HG03196 (cell line): ENCODE measurements around the gene CAMK2A.

Source experiments
- ATAC-seq: cut with Tn5 transposase; IDR thresholded peaks from one replicate; pipeline ENCODE4 v1.9.1; 2021; ENCODE audit not compliant: unreplicated experiment

The CAMK2A gene

DNA sequence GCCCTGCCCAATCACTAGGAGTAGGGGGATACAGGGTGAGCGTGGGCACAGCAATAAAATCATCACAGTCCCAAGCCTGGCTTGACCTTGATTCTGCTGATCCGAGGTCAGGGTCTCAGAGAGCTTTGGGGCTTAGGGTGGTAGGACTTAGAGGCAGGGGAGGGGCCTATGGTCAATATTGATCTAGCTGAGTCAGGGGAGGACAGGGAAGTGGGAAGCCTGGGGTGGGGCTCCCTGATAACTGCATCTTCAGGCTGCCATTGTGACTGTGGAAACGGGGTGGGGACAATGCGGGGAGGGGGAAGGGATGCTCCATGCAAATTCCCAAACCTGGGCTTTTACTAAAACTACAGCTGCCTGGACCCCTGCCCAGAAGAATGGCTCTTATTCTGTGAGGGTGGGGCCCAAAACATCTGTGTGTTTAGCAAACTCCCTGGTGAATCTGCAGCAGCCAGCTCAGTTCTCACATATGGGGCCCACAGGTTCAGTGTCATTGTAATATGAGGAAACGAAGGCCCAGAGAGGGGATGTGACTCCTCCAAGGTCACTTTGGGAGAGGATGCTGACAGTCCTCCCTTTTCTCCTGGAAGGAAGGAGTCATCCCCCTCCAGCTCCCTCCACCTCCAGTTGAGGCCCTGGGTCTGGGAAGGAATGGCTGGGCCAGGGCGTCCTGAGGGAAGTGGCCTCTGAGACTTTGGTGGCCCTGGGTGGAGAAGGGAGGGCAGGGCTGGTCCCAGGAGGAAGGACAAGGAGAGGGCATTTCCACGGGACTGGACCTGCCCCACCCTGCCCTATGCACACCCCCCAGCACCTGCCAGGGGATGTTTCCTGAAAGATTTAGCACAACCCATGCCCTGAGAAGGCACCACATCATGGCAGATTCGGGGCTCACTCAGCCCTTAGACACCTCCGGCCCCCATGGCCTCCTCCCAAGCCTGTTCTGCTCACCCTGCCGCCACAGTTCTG, 73.3 kb downstream of the CAMK2A start:
- no peak for ATAC-seq

GRCh38 chr5:150214289-150214688, 75.3 kb downstream of the CAMK2A start:
- no peak for ATAC-seq

DNA sequence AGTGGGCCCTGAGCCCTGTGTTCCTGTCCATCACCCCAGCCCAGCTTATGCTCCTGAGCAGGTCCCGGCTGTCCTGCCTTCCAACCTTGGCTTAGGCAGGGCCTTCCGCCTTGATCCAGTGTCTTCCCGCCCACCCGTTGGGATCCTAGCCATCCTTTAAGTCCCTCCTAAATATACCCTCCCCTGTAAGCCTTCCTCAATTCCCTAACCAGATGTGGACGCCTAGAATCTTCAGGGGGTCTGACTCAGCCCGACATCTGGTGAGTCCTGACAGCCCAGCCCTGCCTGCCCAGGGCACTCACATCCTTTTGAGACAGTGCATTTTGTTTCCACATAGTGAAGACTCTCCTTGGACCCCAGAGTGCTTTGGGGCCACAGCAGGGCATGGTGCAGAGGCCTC, 76.0 kb downstream of the CAMK2A start:
- ATAC-seq: no peak

DNA sequence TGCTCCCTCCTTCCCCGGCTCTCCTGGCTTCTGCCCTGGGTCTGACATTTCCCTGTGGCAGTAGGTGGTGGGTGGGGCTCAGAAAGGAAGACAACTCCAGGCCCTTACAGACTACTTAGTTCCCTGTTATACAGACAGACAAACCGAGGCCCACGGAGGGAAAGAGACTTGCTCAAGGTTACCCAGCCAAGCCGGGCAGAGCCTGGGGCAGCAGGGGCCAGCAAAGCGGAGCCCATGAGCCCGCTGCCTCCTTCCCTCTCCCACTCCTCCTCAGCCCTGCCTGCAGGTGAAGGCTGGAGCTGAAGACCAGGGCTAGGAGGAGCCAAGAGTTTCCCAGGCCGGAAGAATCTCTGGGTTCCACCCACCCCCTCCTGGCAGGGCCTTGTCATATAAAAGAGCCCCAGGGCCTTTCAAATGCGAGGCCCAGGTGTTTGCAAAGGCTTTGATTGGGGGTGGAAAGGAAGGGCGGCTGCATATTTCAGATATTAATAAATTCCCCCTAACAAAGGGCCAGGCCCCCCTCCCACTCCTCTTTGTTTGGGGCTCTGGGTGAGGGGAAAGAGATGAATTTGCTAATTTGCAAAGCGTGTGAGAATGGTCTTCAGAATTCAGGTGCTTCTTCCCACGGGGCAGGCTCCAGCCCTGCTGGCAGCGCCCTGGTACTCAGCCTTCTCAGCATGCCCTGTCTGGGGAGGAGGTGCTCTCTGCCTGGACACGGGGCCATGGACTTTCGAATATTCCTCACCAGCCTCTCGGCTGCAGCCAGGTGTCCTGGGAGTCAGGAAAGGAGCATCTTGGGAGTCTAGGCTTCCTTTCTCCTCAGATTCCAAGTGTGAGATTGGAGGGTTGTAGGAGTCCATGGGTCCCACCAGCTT, 78.2 kb downstream of the CAMK2A start:
- ATAC-seq: no peak

DNA sequence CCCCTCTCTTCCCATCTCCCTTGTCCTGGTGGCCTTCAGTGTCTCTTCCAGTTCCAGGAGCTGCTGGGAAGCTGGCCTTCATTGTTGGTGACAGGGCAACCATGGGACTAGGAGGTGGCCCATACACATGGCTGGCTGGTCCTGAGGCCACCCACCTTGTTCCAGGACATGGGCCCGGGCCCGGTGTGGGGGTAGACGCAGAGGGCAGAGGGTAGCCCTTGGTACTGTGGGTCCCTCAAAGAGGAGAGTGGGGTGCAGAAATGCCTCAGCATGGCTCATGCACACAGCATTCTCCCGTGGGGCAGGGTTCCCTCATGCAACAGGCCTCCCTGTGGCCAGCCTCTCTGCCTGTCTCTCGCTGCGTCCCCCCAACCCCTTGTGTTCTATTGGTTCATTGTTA, 78.9 kb downstream of the CAMK2A start:
- ATAC-seq: no peak

GRCh38 chr5:150209099-150209635, 80.4 kb downstream of the CAMK2A start:
- no peak for ATAC-seq

DNA sequence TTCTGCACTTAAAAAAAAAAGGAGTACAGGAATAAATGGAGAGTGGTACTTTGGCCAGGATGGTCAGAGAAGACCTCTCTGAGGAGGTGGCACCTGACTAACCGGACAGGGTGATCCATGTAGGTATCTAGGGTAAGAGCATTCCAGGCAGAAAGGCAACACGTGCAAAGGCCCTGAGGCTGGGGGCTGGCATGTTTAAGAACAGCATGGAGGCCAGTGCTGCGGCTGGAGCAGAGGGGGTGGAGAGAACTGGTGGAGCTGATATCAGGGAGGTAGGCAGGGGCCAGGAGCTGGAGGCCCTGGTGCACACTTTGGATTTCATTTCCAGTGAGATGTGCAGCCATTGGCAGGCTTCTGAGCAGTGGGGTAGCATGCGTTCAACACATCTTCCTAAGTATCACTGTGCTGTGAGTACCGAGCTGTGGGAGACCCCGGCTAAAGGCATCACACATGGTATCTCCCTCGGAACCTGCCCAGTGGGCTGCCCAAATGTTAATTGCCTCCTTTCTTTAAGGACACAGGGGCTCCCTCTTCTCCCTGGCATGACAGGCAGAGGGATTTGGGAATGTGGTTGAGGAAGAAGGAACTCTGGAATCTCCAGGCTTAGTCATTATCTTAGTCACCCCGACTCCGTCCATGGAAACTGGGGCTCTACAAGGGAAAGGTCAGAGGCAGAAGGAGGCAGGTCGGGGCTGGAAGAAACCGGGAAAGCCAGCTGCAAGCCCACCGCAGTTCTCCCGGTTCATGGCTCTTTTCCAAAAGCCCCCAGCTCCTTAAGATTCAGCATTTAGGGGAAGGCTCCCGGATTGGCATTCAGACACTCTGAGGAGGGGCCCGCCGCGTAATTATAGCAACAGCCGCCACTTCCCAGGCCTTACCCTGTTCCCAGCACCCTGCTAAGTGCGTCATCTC, 81.1 kb downstream of the CAMK2A start:
- no peak for ATAC-seq

GRCh38 chr5:150206779-150207115, 82.8 kb downstream of the CAMK2A start:
- ATAC-seq: no peak

DNA sequence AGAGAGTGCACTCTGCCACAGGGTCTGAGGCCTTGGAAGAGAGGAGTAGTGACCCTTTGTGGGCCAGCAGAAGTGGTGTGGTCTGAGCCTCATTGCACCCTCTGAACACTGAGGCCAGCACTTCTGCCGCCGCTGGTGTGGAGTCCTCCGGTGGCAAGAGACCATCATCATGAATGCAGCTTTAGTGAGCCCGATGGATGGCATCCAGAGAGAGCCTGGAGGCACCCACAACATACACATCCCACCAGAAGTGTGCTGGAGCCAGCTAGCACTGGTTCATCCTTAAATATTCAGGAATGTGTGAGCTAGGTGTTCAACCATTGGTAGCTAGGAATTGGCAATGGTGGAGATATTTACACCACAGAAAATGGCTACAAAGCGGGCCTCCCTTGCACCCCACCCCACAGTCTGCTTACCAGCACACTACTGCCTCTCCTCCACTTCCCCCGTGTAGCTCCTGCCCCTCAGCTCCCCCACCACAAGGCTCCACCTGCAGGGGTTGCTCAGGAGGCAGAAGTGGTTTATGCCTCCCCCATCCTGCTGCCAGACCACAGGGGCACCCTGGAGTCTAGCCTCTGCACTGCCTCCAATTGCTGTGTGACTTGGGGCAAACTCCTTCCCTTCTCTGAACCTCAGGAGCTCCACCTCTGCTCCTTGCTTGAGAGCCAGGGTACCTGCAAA, 83.3 kb downstream of the CAMK2A start:
- no peak for ATAC-seq

DNA sequence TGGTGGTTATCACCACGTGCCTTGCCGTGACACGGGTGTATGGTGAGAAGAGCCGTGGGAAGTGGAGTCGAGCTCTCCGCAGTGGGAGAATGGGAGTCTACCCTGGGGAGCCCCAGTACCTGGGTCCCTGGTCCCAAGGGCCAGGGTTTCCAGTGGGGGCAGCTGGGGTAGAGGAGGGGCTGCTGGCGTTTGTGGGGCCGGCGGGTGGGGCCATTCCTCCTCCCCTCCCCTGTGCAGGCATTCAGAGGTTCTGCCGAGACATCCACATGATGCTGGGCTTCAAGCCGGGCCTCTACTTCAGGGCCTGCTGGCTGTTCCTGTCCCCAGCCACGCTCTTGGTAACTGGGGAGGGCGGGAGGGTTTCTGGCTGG, 85.0 kb downstream of the CAMK2A start:
- no peak for ATAC-seq

DNA sequence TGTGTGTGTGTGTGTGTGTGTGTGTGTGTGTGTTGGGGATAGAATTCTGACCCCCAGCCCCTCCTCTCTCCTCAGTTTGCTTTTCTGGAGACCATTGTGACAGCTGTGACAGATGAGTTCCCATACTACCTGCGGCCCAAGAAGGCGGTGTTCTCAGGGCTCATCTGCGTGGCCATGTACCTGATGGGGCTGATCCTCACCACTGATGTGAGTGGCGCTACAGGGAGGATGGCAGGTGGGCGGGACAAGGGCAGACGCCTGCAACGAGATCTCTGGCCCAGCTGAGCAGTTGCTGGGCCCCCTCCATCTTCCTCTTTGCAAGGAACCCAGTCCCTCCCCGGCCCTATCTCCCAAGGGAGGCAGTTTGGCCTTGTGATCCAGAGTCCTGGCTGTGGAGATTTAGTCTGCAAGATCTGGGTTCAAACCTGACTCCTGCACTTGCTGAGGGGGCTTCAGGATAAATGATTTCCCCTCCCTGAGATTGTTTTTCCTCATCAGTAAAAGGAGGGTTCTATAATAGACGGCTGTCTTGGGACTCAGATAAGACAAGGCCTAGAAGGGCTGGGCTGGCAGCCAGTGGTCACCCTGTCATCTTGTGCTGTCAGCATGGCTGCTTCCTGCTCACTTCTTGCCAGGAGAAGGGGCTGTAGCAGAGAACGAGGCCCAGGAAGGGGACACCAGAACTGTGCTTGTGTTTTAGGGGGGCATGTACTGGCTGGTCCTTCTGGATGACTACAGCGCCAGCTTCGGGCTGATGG, 85.6 kb downstream of the CAMK2A start:
- no peak for ATAC-seq

- no peak for ATAC-seq
Measured at GRCh38 chr5:150202501-150202900, 87.1 kb downstream of the CAMK2A start.

DNA sequence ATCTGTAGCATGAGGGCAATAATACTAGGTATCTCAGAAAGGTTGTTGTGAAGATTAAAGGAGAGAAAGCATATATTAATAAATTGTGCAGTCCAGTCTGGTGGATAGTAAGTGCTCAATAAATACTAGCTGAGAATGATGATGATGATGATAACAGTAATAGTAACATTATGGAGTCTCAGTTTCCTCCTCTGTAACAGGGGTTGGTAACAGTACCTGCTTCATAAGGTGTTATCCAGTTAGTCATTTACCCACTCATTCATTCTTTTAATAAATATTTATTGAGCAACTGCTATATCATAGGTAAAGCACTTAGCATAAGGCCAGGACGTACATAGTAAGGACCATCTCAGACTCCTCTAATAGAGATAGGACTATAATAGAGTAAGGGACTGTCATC, 92.1 kb downstream of the CAMK2A start:
- no peak for ATAC-seq

GRCh38 chr5:150196986-150197385, 92.6 kb downstream of the CAMK2A start:
- ATAC-seq: no peak

DNA sequence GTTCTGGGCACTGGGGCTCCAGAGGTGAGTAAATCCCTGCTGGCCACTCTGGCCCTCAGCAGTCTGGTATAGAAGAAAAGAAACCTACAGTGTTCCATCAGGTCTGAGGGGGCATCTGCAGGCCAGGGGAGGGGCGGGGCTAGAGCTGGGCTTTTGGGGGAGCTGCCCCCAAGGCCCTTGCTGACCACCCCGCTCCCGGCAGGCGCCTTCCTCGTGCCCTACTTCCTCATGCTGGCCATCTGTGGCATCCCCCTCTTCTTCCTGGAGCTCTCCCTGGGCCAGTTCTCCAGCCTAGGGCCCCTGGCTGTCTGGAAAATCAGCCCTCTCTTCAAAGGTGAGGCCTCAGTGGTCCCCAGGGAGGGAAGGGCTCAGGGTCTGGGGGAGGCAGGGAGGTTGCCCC, 93.1 kb downstream of the CAMK2A start:
- no peak for ATAC-seq

DNA sequence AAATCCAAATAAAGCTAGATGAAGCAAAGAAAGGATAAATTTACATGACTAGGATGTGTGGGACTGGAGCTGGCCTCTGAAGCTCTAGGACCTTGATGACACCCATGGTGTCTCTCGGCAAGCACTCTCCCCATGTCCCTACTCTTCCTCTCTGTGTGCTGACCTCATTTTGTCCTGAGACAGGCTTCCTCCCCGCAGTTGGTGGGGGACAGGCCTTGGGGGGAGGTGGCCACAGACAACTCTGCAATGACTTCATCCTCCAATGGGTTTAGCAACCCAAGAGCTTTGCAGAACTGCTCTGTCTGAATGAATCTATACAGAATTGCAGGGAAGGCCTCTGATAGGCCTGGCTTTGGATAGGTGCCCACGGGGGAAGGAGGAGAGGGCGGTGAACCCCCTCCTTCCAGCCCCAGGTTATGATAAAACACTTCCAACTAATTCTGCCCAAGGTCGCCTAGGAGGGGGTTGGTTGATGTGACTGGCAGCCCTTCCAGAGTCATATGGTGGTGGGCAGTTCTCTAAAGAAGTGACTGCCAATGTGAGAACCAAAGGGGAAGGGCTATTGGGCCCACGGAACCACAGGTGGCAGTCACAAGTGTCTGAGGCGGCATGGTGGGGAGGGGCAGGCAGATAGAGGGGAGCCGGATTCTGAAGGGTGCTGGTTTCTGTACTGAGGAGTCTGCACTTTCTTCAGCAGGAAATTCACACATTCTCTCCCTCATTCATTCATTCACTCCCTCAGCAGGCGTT, 93.7 kb downstream of the CAMK2A start:
- no peak for ATAC-seq

- ATAC-seq: no peak
Measured at GRCh38 chr5:150192462-150192861, 97.1 kb downstream of the CAMK2A start.

DNA sequence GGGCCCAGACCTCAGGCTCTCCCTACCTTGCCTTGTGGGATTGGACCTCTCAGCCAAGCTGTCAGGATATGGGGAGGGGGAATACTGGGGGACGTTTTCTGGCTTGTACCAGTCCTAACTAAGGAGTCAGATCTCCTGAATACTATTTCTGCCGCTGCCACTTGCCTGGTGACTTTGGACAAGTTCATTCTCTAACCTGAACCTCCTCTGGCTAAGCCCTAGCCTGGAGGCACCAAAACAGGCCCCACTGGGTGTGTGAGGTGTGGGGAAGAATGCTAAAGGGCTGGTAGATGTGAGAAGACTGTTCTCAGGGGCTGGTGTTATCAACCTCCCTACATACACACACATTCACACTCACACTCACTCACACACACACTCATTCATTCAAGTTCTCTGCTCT, 98.6 kb downstream of the CAMK2A start:
- no peak for ATAC-seq

DNA sequence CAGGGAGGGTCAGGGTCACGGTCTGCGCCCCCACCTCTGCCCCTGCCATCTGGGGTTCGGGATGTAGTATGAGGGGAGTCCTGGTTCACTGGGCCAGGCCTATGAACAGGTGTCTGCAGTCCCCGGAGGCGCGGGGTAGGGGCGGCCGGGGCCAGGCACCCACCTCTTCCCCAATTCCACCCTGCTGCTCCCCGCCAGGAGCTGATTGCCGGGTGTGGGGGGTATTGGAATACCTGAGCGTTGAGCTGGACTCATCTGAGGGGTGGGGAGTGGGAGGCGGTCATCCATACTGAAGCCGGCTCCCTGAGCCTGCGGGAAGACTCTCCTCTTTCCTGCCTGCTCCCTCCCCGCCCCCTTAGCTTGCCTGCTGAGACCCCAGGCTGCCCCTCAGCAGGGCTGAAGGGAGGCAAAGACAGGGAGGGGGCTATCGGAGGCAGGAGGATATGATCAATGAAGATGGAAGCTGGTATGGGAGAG, 99.0 kb downstream of the CAMK2A start:
- no peak for ATAC-seq
